ENCODE measurements around the gene FGB.

DNA sequence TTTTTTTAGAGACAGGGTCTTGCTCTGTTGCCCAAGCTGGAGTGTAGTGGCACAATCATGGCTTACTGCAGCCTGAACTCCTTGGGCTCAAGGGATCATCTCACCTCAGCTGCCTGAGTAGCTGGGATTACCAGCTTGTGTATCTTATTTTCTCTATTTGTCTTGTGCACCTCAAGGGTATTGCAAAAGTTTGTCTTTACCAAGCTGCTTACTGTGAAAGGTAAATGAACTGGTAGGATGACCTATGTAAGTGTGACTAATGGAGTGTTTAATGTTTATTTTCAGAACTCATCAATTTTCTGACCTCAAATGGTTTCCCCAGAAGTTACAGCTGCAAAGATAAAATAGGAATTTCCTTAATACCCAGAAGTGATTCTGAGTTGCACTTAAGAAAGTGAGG is 33.0 kb downstream of the FGB start:
- TF ChIP-seq, protein P1, sequence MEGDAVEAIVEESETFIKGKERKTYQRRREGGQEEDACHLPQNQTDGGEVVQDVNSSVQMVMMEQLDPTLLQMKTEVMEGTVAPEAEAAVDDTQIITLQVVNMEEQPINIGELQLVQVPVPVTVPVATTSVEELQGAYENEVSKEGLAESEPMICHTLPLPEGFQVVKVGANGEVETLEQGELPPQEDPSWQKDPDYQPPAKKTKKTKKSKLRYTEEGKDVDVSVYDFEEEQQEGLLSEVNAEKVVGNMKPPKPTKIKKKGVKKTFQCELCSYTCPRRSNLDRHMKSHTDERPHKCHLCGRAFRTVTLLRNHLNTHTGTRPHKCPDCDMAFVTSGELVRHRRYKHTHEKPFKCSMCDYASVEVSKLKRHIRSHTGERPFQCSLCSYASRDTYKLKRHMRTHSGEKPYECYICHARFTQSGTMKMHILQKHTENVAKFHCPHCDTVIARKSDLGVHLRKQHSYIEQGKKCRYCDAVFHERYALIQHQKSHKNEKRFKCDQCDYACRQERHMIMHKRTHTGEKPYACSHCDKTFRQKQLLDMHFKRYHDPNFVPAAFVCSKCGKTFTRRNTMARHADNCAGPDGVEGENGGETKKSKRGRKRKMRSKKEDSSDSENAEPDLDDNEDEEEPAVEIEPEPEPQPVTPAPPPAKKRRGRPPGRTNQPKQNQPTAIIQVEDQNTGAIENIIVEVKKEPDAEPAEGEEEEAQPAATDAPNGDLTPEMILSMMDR (IDR thresholded peaks at IDR 0.05) = no peak
- TF ChIP-seq POLR2AphosphoS5 (IDR thresholded peaks at IDR 0.05) = no peak

Data from transverse colon (tissue), 4 donors.